Naive thymus-derived CD8-positive, alpha-beta T cell (primary cell): ENCODE measurements around the gene PSD2. TPM values are rescaled to one million over a fixed set of nuclear protein-coding genes. Genes with fewer than 3 reads are reported as not detected.

Experiments used
- ATAC-seq, 2 donors: fragments of 150-1000 bp; cut with Tn5 transposase in 1 of 2; sonication (Bioruptor Pico), chemical (Tn5 transposase) in 1 of 2; 1 replicate in 1 of 2; 2 replicates in 1 of 2; pipeline ENCODE4 v1.10.0; 2021; ENCODE audit warnings: mild to moderate bottlenecking in 2 of 2, moderate library complexity in 2 of 2
- POLR2A ChIA-PET: fragments of 350-600 bp; sonication (Branson Sonifier 250); formaldehyde crosslinking; loops from one replicate; lab custom pipeline; 2021; ENCODE audit warnings: antibody characterized with exemption; lab: Charles Lee
- DNase-seq, 10 donors: peaks; one replicate each; pipeline versions ENCODE4 v3.0.0 to v3.0.0-alpha.2; 2020 to 2022
- H3K27ac Mint-ChIP-seq, 10 donors: one replicate each; pipeline ENCODE4 v1.8.0; 2020 to 2022; ENCODE audit warnings: mild to moderate bottlenecking in 10 of 10, mixed read lengths in 10 of 10, moderate library complexity in 4 of 10, inconsistent platforms in 1 of 10
- H3K27me3 Mint-ChIP-seq, 5 donors: one replicate each; pipeline ENCODE4 v1.8.0; 2021 to 2022; ENCODE audit warnings: mixed read lengths in 5 of 5
- H3K36me3 Mint-ChIP-seq, 3 donors: one replicate each; pipeline ENCODE4 v1.8.0; 2020 to 2022; ENCODE audit warnings: mixed read lengths in 3 of 3, mild to moderate bottlenecking in 2 of 3, inconsistent platforms in 1 of 3
- H3K4me1 Mint-ChIP-seq, 4 donors: one replicate each; pipeline ENCODE4 v1.8.0; 2021 to 2022; ENCODE audit warnings: mixed read lengths in 4 of 4
- H3K4me3 Mint-ChIP-seq, 10 donors: one replicate each; pipeline ENCODE4 v1.8.0; 2020 to 2022; ENCODE audit warnings: mild to moderate bottlenecking in 10 of 10, mixed read lengths in 10 of 10, moderate library complexity in 6 of 10, inconsistent platforms in 1 of 10
- H3K9me3 Mint-ChIP-seq, 9 donors: one replicate each; pipeline ENCODE4 v1.8.0; 2020 to 2022; ENCODE audit warnings: mixed read lengths in 9 of 9, mild to moderate bottlenecking in 3 of 9, inconsistent platforms in 1 of 9, moderate library complexity in 1 of 9
- polyA plus RNA-seq, 3 donors: library from polyadenylated mRNA; unstranded; fragments of 300-500 nt; fragmentation: Illumina TruSeq; gene quantifications; one replicate each; pipeline ENCODE4 v1.2.3, GENCODE V29; 2021
- total RNA-seq, 8 experiments: library from RNA in 2 of 8; stranded (reverse) in 2 of 8; gene quantifications; one replicate each; pipeline ENCODE4 v1.2.3 and lab custom pipeline; 2021 to 2026

PSD2 gene
- total and polyA plus RNA-seq, 5 experiments from 2014 or later = 0.08 to 0.19 (median 0.08) TPM; not detected in 2

DNA sequence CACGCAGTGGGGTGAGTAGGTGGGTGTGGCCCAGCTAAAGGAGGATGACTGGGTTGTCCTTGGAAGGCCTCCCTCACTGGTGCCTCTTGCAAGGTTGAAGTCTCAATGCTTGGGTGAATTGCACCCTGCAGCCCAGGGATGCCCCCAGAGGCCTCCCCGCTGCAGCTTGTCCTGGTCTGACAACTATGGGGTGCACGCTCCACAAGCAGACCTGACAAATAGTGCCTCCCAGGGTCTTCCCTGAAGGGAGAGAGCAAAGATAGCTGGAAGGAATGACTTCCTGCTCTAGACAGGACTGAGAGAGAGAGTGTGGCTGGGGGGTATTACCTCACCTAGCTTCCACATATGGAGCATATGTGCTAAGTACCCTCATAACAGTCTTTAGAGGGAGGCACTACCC, 1.7 kb downstream of the PSD2 start:
- Mint-ChIP-seq H3K36me3 (peaks cover 0 to 3% (median 0%) of the 10 kb centered on the region in 3 donors), H3K4me3 (peak overlapping the region in 1 of 10 donors; percentile 10), H3K9me3 (no peaks in the 10 kb centered on the region), H3K27me3 (peaks cover 28 to 86% (median 72%) of the 10 kb centered on the region in 5 donors), H3K27ac (peak overlapping the region in 1 of 10 donors; percentile 22), H3K4me1 (peaks cover 6 to 11% (median 10%) of the 10 kb centered on the region in 4 donors)
- DNase-seq (peak in 1 of 10 donors; percentile 24), ATAC-seq (no peak)
- POLR2A ChIA-PET = interaction anchor here (1.4 kb wide), 1 partner anchor 10 kb away, joined by 4 read pairs; no protein-coding TSS in a partner anchor

DNA sequence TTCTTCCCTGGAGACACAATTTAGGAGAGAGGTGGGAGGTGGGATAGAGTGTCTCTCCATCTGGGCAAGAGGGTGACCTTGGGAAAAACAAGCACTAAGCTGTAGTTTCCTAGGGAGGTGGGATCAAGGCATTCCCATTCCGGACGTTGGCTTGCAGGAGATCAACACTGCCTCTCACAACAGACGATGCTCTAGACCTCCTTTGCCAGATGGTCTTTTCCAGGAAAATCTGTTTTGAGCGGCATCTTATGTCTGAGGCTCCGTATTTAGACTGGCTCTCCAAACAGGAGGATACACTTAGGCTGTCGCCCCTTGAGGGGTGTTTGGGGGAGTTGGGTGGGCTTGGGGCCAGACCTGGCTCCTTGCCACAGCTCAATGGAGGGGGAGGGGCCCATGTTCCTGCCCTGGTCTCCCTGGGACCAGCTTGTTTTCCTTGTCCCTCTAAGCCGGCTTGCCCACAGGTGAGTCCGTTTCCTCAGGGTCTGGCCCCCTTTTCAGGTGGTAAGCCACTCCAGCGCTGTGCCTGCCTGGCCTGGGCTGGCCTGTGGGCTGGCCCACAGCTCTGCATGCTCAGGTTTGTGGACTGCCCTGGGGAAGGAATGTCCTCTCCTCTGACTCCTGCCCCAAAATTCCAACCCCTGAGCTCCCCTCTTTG, 2.4 kb downstream of the PSD2 start:
- Mint-ChIP-seq H3K27me3 (peaks cover 28 to 85% (median 72%) of the 10 kb centered on the region in 5 donors), H3K4me3 (peak overlapping the region in 1 of 10 donors; percentile 11), H3K9me3 (no peaks in the 10 kb centered on the region), H3K27ac (no peak overlapping the region), H3K4me1 (peaks cover 6 to 11% (median 10%) of the 10 kb centered on the region in 4 donors), H3K36me3 (peaks cover 0 to 3% (median 0%) of the 10 kb centered on the region in 3 donors)
- ATAC-seq (no peak), DNase-seq (peak in 1 of 10 donors; percentile 57)
- POLR2A ChIA-PET = no interaction called here

DNA sequence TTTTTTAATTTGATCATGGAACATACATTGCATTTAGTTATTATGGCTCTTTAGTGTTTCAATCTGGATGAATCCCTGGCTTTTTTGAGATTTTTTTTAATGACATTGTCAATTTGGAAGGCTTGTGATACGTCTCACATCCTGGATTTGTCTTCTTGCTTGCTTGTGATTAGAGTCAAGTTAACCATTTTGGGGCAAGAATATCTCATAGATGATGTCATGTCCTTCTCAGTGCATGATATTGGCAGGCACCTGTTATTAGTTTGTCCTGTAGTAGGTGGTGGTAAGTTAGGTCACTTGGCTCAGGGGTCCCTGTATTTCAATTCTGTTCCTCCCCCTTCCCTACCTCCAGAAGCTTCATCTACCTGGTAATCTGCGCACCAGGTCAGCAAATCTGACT, 3.3 kb downstream of the PSD2 start:
- DNase-seq (no peak), ATAC-seq (no peak)
- Mint-ChIP-seq H3K4me1 (peaks cover 6 to 11% (median 10%) of the 10 kb centered on the region in 4 donors), H3K36me3 (peaks cover 0 to 3% (median 0%) of the 10 kb centered on the region in 3 donors), H3K27ac (no peak overlapping the region), H3K27me3 (peaks cover 28 to 81% (median 72%) of the 10 kb centered on the region in 5 donors), H3K4me3 (no peak overlapping the region), H3K9me3 (no peaks in the 10 kb centered on the region)
- POLR2A ChIA-PET = interaction anchor here (0.5 kb wide), 1 partner anchor 242 kb away, joined by 4 read pairs; no protein-coding TSS in a partner anchor

DNA sequence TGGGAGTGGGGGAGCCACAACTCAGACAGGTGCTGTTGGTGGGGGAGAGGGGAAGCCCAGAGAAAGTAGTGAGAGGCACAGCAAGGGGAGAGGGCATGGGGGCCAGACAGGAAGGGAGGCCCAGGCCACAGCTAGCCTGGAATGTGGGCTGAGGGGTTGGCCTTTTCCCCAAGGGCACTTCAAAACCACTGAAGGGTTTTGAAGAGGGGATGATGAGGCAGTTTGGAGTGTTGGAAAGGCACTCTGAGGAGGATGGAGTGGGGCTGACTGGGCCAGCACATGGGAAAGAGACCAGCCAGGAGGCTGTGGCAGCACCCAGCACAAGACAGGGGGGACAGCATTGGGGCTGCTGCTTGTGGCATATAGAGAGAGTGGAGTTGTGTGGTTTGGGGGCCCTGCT, 3.8 kb downstream of the PSD2 start:
- no peak for DNase-seq
- peaks cover 0 to 3% (median 0%) of the 10 kb centered on the region in 3 donors for H3K36me3 Mint-ChIP-seq
- POLR2A ChIA-PET = interaction anchor here (0.5 kb wide), 1 partner anchor 242 kb away, joined by 4 read pairs; no protein-coding TSS in a partner anchor

DNA sequence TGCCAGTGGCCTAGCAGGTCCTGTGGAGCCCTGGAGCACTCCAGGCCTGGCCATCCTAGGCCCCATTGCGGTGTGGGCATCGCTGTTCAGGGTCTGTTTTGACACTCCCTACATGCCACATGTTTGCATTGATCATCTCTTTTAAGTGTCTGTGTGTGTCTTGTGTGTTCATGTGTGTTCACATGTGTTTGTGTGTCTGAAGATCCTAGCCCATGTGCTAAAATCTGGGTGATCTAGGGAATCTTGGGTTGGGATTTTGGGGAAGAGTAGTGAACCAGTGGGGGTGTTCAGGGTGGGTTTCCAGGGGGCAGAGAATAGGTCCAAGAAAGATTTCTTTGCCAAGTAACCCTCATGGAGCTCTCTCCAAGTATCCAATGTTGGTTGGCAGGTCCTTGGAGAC, 8.4 kb downstream of the PSD2 start:
- H3K9me3 Mint-ChIP-seq = no peaks in the 10 kb centered on the region
- H3K27me3 Mint-ChIP-seq = peaks cover 17 to 75% (median 44%) of the 10 kb centered on the region in 5 donors
- DNase-seq = no peak
- no peak overlapping the region for H3K27ac Mint-ChIP-seq
- H3K36me3 Mint-ChIP-seq = peaks cover 0 to 3% (median 0%) of the 10 kb centered on the region in 3 donors
- H3K4me1 Mint-ChIP-seq = peaks cover 0 to 4% (median 0%) of the 10 kb centered on the region in 4 donors
- H3K4me3 Mint-ChIP-seq = no peak overlapping the region
- no peak for ATAC-seq
- POLR2A ChIA-PET = no interaction called here

More for the DNA sequence above, 3.8 kb downstream of the PSD2 start:
- no peak overlapping the region for H3K27ac Mint-ChIP-seq
- no peaks in the 10 kb centered on the region for H3K9me3 Mint-ChIP-seq
- peaks cover 23 to 81% (median 70%) of the 10 kb centered on the region in 5 donors for H3K27me3 Mint-ChIP-seq
- peaks cover 6 to 9% (median 8%) of the 10 kb centered on the region in 4 donors for H3K4me1 Mint-ChIP-seq
- ATAC-seq = no peak
- no peak overlapping the region for H3K4me3 Mint-ChIP-seq

DNA sequence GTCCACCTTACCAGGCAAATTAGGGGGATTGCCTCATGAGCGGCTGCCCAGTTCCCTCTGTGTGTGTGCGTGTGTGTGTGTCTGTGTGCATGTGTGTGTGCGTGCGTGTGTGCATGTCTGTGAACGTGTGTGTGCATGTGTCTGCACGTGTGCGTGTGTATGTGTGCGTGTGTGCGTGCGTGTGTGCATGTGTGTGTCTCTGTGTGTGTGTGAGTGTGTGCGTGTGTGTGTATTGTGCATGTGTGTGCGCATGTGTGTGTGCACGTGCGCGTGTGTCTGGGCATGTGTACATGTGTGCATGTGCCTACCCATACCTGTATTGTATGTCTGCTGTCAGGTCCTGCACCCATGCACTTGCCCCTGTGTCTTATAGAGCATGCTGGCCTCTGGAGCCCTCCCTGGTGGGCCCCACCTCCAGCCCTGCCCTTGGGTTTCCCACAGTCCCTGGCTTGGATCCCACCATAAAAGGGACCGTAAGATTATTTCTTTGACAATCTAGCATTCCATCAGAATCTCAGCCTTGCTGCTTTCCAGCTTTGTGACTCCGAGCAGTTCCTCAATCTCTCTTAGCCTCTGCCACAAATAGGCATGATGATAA, 9.3 kb downstream of the PSD2 start:
- Mint-ChIP-seq H3K4me3 (peak overlapping the region in 1 of 10 donors; percentile 24), H3K27me3 (peaks cover 13 to 66% (median 36%) of the 10 kb centered on the region in 5 donors)
- ATAC-seq = no peak

DNA sequence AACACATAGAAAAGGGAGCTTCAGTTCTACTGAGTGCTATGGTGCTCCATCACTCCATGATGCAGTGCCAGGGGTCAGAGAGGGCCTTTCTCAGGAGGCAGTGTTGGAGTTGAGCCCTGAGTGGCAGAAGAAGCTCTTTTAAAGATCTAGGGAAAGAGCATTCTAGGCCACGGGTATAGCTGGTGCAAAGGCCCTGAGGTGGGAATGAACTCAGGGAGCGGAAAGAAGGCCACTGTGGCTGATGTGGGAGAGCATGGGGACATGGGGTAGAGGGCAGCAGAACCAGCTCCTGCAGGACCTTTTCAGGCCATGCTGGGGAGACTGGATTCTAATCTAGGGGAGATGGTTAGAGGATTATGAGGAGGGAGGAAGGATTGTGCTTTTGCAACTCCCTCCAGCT, 9.9 kb downstream of the PSD2 start:
- POLR2A ChIA-PET = no interaction called here
- ATAC-seq (no peak), DNase-seq (no peak)
- peaks cover 13 to 60% (median 38%) of the 10 kb centered on the region in 5 donors for H3K27me3 Mint-ChIP-seq
- H3K4me1 Mint-ChIP-seq = peaks cover 0 to 6% (median 0%) of the 10 kb centered on the region in 4 donors
- H3K9me3 Mint-ChIP-seq = no peaks in the 10 kb centered on the region
- no peak overlapping the region for H3K27ac Mint-ChIP-seq
- H3K4me3 Mint-ChIP-seq = no peak overlapping the region
- H3K36me3 Mint-ChIP-seq = no peaks in the 10 kb centered on the region

More for the DNA sequence above, 9.3 kb downstream of the PSD2 start:
- Mint-ChIP-seq H3K27ac (no peak overlapping the region), H3K4me1 (peaks cover 0 to 4% (median 0%) of the 10 kb centered on the region in 4 donors), H3K36me3 (no peaks in the 10 kb centered on the region), H3K9me3 (no peaks in the 10 kb centered on the region)
- POLR2A ChIA-PET = no interaction called here
- no peak for DNase-seq

DNA sequence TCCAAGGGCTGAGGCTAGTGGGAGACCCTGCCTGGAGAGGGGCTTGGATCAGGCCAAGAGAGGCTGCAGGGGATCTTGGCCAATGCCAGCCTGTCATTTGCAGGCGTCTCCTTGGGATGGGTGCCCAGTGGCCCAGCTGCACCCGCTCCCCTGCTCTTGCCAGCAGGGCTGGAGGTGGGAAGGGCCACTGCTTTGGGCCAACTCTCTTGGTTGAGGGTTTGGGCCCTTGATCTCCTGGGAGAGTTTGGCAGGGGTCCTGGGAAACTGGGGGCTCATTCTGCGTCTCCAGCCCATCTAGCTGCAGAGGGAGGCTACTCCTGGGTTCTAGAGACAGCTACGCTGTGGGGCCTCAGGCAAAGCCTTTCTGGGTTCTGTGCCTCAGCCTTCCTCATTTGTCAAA, 10.5 kb downstream of the PSD2 start:
- no peak for ATAC-seq
- Mint-ChIP-seq H3K36me3 (no peaks in the 10 kb centered on the region), H3K4me3 (no peak overlapping the region), H3K27me3 (peaks cover 13 to 55% (median 36%) of the 10 kb centered on the region in 5 donors), H3K9me3 (no peaks in the 10 kb centered on the region), H3K27ac (no peak overlapping the region), H3K4me1 (peaks cover 0 to 8% (median 0%) of the 10 kb centered on the region in 4 donors)
- POLR2A ChIA-PET = no interaction called here
- no peak for DNase-seq

DNA sequence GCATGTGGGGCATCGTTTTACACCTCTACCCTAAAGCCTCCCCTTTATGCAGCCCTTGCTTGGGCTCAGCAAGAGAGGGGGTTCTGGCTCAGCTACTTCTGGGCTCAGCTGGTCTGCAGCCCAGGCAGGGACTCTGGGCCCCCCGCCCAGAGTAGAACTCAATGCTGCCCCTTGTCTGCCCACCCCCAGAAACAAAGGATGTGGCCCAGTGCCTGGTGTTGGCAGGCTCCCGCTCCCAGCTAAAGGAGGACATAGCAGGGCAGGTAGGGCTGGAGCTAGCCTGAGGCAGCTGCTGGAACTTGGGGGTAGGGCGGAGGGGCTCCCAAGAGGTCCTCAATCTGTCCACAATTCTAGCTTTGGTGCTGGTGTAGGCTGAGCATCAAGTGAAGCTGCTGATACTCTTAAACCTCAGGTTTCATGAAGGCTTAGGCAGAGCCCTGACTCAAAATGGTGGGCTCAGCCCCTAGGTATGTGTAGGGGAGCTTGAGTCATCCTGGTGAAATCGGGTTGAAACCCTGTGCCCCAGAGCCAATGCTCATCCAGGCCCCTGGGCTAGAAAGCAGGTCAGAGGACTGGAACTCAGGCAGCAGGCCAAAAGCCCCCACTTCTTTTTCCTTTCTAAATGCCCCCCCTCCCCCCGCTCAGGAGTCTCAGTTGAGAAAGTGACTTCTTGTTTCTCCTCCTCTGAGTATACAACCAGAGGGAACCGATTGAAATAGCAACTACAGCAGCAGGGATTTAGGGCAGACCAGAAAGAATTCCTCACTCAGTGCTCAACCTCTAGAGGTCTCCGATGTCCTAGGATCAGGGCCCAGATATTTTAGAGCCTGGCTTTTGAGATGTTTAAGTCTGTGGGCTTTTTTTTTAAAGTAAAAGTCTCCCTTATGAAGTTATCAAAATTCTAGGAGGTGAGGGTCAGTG, 11.4 kb downstream of the PSD2 start:
- no peak for DNase-seq
- H3K27me3 Mint-ChIP-seq = peaks cover 8 to 55% (median 27%) of the 10 kb centered on the region in 5 donors

DNA sequence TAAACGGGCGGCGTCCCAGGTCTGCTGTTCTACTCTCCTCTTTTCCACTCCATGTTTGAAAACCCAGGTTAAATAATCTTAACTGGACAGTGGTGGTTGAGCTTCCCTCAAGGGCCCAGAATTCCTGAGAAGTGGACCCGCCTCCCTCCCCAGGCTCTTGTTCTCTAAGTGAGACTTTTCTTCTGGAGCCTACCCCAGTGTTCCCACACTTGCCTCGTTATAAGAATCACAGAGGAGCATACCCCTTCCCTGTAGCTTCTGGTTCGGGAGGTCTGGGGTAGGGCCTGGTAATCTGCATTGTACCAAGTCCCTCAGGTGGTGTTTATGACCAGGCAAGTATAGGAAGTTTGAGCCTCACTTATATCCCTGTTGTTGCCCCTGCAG, 12.0 kb downstream of the PSD2 start:
- ATAC-seq (no peak), DNase-seq (no peak)
- H3K9me3 Mint-ChIP-seq = no peaks in the 10 kb centered on the region
- POLR2A ChIA-PET = no interaction called here
- no peak overlapping the region for H3K27ac Mint-ChIP-seq
- no peaks in the 10 kb centered on the region for H3K36me3 Mint-ChIP-seq
- H3K27me3 Mint-ChIP-seq = peaks cover 8 to 48% (median 23%) of the 10 kb centered on the region in 5 donors
- peaks cover 0 to 4% (median 0%) of the 10 kb centered on the region in 4 donors for H3K4me1 Mint-ChIP-seq
- H3K4me3 Mint-ChIP-seq = no peak overlapping the region

More for the DNA sequence above, 11.4 kb downstream of the PSD2 start:
- ATAC-seq = no peak
- POLR2A ChIA-PET = no interaction called here
- H3K4me1 Mint-ChIP-seq = peaks cover 0 to 4% (median 0%) of the 10 kb centered on the region in 4 donors
- peak overlapping the region in 1 of 10 donors; percentile 45 for H3K4me3 Mint-ChIP-seq
- peak overlapping the region in 1 of 10 donors; percentile 81 for H3K27ac Mint-ChIP-seq
- H3K36me3 Mint-ChIP-seq = no peaks in the 10 kb centered on the region
- H3K9me3 Mint-ChIP-seq = no peaks in the 10 kb centered on the region

DNA sequence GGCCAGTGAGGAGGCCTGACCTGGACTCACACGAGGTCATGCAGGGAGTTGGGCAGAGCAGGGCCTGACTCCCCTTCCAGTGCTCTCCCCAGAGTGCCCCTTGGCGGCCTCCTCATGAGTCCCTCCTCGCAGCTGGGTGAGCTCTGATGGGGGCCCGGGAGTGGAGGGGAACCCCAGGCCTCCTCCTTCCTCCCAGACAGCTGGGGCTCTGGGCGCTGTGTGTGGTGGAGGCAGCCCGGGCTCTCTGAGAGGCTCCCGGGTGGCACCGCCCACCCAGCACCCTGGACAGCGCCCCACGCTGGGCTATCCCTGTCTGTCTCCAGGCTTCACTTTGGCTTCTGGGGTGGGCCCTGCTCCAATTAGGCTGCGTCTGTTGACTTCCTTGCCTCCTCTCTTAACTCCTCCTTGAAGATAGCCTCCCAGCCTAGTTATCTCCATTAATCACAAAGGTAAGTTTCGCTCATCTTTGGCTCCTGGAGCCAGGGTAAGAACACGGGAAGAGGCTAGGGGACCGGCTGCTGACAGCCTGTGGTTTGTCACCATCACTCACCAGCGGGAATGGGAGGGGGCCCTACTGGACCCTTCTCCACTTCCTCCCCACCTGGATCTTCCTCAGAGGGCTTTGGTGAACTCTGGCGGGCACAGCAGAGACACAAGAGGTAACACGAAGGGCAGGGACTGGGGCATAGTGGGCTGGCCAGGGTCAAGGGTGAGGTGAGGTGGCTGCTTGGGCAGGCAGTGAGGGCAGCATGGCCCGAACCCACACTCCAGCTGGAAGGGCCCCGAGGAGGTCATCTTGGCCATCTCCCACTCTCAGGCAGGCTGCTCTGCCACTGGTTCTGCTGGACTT, 13.1 kb downstream of the PSD2 start:
- no peak overlapping the region for H3K4me3 Mint-ChIP-seq
- H3K27me3 Mint-ChIP-seq = peaks cover 8 to 42% (median 21%) of the 10 kb centered on the region in 5 donors
- POLR2A ChIA-PET = no interaction called here
- H3K9me3 Mint-ChIP-seq = no peaks in the 10 kb centered on the region
- peaks cover 0 to 4% (median 0%) of the 10 kb centered on the region in 4 donors for H3K4me1 Mint-ChIP-seq
- peak; percentile 54 to 65 for ATAC-seq
- H3K36me3 Mint-ChIP-seq = no peaks in the 10 kb centered on the region
- DNase-seq = peak in 5 of 10 donors; percentile 17 to 37 (median 26)
- H3K27ac Mint-ChIP-seq = no peak overlapping the region
